ENCODE results near the gene RASAL2.

The RASAL2 gene

GRCh38 chr1:178470411-178470960, 376.6 kb downstream of the RASAL2 start:
- DNase-seq = no peak

- DNase-seq = no peak
These were observed 378.6 kb downstream of the RASAL2 start for GRCh38 chr1:178472531-178472930.

DNA sequence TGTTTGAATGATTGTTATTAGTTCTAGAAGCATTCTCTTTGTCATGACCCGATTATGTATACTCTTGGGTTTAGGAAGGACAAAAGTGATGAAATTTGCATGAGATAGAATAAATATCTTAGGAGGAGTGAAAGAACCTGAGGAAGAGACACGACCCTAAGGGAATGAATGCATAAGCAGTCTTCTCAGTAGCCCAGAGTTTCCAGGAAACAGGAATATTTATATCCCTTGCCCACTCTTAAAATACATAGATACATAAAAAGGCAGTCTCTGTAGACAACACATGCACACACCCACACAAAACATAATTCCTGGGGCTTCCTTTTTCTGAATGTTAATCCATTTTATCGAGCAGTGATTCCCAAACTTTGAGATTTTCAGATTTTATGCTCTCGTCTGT, 383.5 kb downstream of the RASAL2 start:
- DNase-seq = no peak

GRCh38 chr1:178477841-178478240, 383.9 kb downstream of the RASAL2 start:
- DNase-seq = no peak

- DNase-seq = no peak
These were observed 389.5 kb downstream of the RASAL2 start for GRCh38 chr1:178483251-178483957.

DNA sequence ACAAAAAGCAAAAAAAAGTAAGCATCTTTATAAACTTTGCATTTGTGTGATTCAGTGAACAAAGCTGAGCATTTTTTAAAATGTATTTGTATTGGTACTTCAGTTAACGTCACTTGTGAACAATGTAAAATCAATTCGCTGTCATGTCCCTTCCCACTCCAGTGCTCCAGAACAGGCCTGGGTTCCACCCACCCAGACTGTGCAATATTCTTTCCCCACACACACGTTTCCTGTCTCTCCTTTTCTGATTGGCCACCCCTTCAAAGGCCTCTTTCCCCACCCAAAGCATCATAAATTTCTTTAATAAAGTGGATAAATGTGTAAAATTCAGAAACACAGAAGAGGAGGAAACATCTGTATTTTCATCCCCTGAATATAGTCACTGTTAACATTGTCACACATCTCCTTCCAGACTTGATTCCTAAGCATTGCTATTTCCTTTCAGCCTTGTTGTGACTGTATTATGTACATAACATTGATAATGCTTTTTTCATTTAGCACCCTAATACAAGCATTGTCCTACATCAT, 390.9 kb downstream of the RASAL2 start:
- DNase-seq = no peak

DNA sequence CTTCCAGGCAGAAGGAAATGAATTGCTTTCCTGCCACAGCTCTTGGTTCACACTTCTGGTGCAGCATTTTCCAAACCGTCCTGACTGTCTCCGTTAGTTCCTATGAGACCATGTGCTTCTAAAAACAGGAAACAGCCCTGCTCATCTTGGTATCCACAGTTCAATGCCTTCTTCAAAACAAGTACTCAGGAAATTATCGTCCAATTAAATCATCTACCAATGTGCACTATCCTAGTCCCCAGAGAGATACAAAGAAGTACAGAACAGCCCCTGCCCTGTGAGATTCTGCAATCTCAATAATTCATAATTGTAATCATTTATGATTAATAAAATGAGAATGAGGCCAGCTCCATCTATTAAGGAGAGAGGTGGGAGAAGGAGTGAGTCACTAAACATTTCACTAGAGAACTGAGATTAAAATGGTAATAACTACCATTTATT, 391.7 kb downstream of the RASAL2 start:
- peak; percentile 15 for DNase-seq

DNA sequence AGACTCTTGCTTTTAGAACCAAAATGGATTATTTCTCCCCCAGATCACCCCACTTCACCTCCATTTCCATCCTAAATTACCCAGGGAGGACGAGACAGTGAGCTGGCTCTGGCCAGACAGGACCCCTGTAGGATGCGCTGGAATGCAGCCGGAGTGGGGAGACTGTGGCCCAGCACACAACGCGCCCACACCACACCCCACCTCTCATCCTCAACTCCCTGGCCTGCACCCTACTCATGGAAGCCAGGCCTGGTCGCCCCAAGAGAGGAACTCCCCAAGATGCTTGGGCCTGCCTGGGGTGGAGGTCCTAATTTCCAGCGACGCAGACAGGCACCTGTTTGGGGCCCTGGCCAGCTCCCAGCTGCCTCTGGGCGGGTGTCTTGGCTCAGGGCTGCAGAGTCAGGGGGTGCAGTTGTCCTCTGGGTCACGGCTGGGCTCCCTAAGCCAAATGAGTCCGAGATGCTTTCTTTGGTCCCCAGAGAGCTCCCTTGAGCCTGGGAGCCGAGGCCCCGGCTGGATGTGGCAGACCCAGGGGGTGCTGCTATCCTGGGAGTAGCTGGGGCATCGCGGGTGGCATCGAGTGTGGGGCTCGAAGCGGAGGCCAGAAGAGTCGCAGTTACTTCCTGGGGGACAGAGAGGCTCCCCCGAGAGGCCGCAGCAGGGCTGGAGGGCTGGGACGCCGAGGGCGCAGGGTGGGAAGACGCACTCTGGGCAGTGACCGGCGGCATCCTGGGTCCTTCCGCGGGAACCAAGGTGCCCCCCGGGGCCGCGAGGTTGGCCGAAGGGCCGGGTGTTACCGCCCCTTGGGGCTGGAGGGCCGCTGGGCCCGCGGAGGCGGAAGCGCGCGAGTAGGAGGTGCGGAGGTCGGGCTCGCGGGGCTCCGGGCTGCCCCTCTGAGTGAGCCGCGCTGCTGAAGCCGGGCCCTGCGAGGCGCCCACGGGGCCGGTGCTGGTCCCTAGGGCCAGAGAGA, 392.5 kb downstream of the RASAL2 start:
- no peak for DNase-seq

DNA sequence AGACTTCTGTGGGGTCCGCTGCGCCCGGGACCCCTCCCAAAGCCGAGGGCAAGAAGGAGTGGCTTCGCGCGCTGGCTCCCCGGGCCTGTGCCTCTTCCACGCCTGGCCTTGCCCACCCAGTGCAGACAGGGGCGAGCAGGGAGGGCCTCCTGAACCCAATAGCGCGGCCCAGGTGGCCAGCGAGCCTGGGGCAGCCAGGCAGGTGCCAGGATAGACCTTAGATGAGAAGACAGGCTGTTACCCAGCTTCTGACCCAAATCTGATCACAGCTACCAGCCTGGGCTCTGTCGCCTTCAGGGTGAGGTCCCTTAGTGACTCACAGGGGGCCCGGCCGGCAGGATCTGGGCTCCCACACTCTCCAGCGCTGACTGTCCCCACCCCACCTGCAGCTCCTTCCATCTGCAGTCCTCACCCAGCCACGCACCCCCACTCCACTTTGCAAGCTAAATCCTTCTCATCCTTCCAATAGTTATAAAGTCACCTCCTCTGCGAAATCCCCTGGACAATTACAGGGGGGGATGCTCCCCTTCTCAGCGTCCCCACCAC, 393.2 kb downstream of the RASAL2 start:
- DNase-seq = no peak

DNA sequence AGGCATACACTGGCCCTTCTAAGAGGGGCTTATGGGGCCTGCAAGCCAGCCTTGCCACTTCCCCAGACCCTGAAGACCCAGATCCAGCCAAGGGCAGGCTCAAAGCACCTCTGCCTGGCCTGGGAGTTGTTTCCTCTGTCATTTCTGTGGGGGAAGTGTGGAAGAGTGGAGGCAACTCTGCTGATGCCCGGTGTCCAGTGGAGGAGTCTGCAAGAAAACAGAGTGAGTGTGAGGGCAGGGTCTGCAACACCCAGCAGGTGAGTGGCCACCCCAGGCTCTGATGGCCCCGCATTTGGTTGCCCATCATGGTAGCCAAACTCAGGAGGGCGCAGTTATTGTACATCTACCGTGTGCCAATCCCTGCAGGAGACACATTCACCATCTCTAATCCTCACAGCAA, 394.5 kb downstream of the RASAL2 start:
- DNase-seq = no peak

DNA sequence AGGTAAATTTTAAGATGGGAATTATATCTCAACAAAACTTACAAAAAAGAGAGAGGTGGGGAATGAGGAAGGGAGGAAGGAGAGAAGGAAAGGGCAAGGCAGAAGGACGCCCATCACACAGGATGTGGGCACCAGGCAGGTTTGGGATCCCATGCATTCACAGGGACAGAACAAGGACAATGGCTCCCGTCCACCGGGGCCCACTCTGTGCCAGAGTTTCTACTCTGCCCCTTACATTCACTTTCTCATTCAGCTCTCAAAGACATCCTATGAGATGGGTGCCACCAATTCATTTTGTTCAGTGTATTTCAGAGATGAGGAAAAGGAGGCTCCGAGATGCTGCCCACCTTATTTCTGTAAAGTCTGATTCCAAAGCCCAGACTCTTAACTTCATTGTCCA, 395.5 kb downstream of the RASAL2 start:
- DNase-seq = no peak

- no peak for DNase-seq
These were observed 396.2 kb downstream of the RASAL2 start for GRCh38 chr1:178490136-178490535.

GRCh38 chr1:178490967-178491366, 397.1 kb downstream of the RASAL2 start:
- no peak for DNase-seq

GRCh38 chr1:178491721-178492120, 397.8 kb downstream of the RASAL2 start:
- no peak for DNase-seq

GRCh38 chr1:178492341-178492740, 398.4 kb downstream of the RASAL2 start:
- no peak for DNase-seq

GRCh38 chr1:178493301-178493741, 399.4 kb downstream of the RASAL2 start:
- DNase-seq = no peak

GRCh38 chr1:178494569-178494971, 400.7 kb downstream of the RASAL2 start:
- no peak for DNase-seq

DNA sequence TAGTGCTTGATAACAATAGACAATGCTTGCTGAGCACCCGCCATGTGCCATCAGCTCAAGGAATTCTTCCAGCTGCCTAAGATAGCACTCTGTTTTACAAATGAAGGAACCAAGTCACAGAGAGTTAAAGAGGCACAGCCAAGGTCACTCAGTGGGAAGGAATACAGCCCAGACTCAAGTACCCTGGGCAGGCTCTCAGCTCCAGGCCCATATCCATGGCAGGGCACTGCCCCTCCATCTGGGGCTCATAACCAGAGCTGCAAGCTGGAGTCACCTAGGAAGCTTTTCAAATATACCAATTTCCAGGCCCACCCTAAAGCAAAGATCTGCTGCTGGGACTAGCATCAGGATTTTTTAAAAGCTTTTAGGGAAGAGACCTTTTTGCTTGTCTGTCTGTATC, 401.3 kb downstream of the RASAL2 start:
- DNase-seq = no peak

DNA sequence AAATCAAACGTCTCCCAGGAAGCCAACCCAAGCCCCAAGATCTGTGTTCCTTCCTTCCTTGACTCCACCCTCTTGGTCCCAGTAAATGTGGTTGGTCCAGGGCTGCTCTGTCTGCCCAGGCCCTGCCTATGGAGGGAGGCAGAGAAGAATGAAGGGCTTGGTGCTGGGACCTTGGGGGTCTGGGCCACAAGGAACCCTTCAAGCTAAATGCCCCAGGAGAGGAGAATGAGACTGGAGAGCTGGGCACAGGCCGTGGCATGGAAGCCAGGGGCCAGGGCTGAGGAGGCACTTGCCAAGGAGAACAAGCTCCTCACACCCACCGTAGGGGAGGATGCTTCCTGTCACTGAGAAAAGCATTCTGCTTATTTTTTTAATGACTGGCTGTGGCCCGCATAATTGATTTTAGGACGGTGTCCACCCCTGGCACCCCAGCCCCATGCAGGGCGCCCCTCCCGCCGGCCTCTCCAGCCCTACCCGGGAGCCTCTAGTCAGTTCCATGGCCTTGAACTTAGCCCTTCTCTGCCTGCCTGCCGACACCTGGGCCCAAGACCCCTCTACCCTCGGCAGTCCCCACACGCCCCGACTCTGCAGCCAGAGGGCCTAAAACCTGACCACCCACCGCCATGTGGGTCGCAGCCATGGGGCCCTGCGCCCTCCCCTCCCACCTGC, 402.0 kb downstream of the RASAL2 start:
- no peak for DNase-seq

GRCh38 chr1:178496410-178497135, 402.7 kb downstream of the RASAL2 start, which contains the start of gene CLEC20A:
Gene CLEC20A, minus strand, starts transcription at chr1:178496964. Its CDS starts 25 bp downstream, at chr1:178496939.
- no peak for DNase-seq

GRCh38 chr1:178497903-178498478, 404.1 kb downstream of the RASAL2 start:
- no peak for DNase-seq
